Right cardiac atrium (tissue), 5 donors: ENCODE results near the gene TIMM50. TPM values are rescaled to one million over a fixed set of nuclear protein-coding genes. Genes with fewer than 3 reads are reported as not detected.

ENCODE experiments used
- ATAC-seq, 2 donors: fragments of 200-7000 bp; cut with Tn5 transposase; one replicate each; pipeline versions ENCODE4 v1.8.0 to v1.9.1; 2020; ENCODE audit warnings: moderate library complexity in 2 of 2, mild to moderate bottlenecking in 1 of 2
- DNase-seq, 3 donors: peaks; one replicate each; pipeline ENCODE4 v3.0.0-alpha.2; 2020
- H3K27ac ChIP-seq: one replicate; pipeline ENCODE4 v1.5.1; 2013; ENCODE audit warnings: mild to moderate bottlenecking, low read length, control low read depth, moderate library complexity
- H3K27me3 ChIP-seq: one replicate; pipeline ENCODE4 v1.6.1; 2013; ENCODE audit not compliant: control insufficient read depth, insufficient read depth
- H3K4me1 ChIP-seq: one replicate; pipeline ENCODE4 v1.6.1; 2013; ENCODE audit warnings: low read length; ENCODE audit not compliant: control insufficient read depth, insufficient read depth
- H3K4me3 ChIP-seq: one replicate; pipeline ENCODE4 v1.5.1; 2013; ENCODE audit warnings: low read length, control low read depth
- H3K9me3 ChIP-seq: one replicate; pipeline ENCODE4 v1.6.1; 2013; ENCODE audit warnings: low read length; ENCODE audit not compliant: control insufficient read depth
- WGBS: extraction: QIAGEN DNeasy Blood & Tissue Kit; methylation state at CpG from one replicate; pipeline ENCODE4 v1.1.7; 2013; 5-methylcytosine and 5-hydroxymethylcytosine counted together
- intact Hi-C, 4 donors: fragments of 100-400 bp; cut with DNase I; formaldehyde crosslinking; loops; one replicate each; pipeline versions ENCODE4 v1.11.0 to v1.14.0; 2022 to 2023
- polyA plus RNA-seq: library from polyadenylated mRNA; stranded (reverse); fragments of 200-250 nt; gene quantifications from one replicate; pipeline ENCODE4 v1.2.3, GENCODE V29; 2013
- total RNA-seq, 4 donors: library from RNA; stranded (reverse); fragmentation: NEBNext Ultra II Directional; extraction: Animal tissue kit (Norgen Biotek cat#: 25700); gene quantifications; one replicate each; pipeline ENCODE4 v1.2.1, GENCODE V29; 2021
- donor health status: healthy with polysubstance abuse.
- donor health status: DM: no; HTN: yes; CAD: no.
- donor health status: DM: no; HTN: no; CAD: no.
- donor health status: DM: no; HTN: yes; CAD: no; lungs with severe emphysema.
- donor health status: DM: yes; HTN: yes; CAD: no.

TIMM50 gene
- total and polyA plus RNA-seq, 5 donors, result 54.1 to 73.7 (median 62.0) TPM

DNA sequence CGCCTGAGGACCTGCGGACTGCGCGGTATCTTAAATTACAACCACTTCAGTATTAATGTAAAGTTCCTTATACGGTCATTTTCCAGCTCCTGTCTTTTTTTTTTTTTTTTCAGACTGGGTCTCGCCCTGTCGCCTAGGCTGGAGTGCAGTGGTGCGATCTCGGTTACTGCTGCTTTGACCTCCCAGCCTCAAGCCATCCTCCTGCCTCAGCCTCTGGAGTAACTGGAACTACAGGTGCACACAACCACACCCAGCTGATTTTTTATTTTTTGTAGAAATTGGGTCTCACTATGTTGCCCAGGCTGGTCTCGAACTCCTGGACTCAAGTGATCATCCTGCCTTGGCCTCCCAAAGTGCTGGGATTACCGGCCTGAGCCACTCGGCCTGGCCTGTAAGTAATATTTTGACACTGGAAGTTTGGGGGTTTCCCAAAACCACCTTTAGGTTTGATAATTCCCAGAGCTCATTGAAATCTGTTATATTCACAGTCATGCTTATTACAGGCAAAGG is 52.4 kb downstream of the TIMM50 start:
- H3K9me3 ChIP-seq, result no peaks in the 10 kb centered on the region
- intact Hi-C loops, result loop anchor here in 3 of 4 donors (5.0 to 10.0 kb wide), 3 partner anchors 56 to 88 kb away; partner anchors contain the start of gene SUPT5H (in 2 of the 3)
- no peak for DNase-seq
- peak overlapping the region; percentile 15 for H3K4me3 ChIP-seq
- no peaks in the 10 kb centered on the region for H3K4me1 ChIP-seq
- 22% methylated on average over 12 of the region's 12 CpGs for WGBS
- ATAC-seq, result peak in 1 of 2 donors; percentile 9
- no peak overlapping the region for H3K27ac ChIP-seq
- no peaks in the 10 kb centered on the region for H3K27me3 ChIP-seq

DNA sequence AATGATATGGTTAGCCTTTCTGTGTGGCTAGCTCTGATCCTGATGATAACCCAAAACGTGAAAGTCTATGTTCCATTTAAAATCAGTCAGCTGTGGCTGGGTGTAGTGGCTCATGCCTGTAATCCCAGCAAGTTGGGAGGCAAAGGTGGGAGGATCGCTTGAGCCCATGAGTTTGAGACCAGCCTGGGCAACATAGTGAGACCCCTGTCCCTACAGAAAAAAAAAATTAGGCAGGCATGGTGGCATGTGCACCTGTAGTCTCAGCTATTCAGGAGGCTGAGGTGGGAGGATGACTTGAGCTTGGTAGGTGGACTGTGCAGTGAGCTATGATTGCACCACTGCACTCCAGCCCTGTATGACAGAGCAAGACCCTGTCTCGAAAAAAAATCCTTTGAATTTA is 53.2 kb downstream of the TIMM50 start:
- ATAC-seq (no peak), DNase-seq (no peak)
- no peaks in the 10 kb centered on the region for H3K4me1 ChIP-seq
- no peak overlapping the region for H3K27ac ChIP-seq
- H3K9me3 ChIP-seq, result no peaks in the 10 kb centered on the region
- intact Hi-C loops, result loop anchor here in 3 of 4 donors (5.0 to 10.0 kb wide), 3 partner anchors 56 to 89 kb away; partner anchors contain the start of gene SUPT5H (in 2 of the 3)
- H3K4me3 ChIP-seq, result no peak overlapping the region
- 65% methylated on average over 3 of the region's 3 CpGs for WGBS
- H3K27me3 ChIP-seq, result no peaks in the 10 kb centered on the region

DNA sequence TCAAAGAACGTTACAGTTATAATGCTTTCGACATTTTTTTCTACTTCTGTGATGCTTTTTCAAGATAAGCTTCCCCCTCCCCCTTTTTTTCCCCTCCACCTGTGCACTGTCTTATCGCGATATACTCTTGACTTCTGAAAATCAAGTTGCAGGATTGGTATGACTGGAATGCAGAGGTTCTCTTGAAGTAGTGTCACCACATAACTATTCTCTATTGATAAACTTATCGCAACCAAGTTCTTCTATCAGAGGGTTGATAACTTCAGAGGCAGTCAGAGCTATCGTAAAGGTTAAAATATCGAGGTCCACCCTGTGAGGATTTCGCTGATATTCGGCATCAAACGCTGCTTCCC is 58.5 kb downstream of the TIMM50 start:
- DNase-seq (no peak), ATAC-seq (no peak)
- intact Hi-C loops, result loop anchor here in 2 of 4 donors (10.0 kb wide), 1 partner anchor 94 kb away; the partner anchor contains the start of gene SUPT5H (in 2 of the 2)
- WGBS, result 2% methylated on average over 10 of the region's 10 CpGs
- no peaks in the 10 kb centered on the region for H3K4me1 ChIP-seq
- peak overlapping the region; percentile 97 for H3K27ac ChIP-seq
- H3K9me3 ChIP-seq, result no peaks in the 10 kb centered on the region
- peak overlapping the region; percentile 88 for H3K4me3 ChIP-seq
- H3K27me3 ChIP-seq, result no peaks in the 10 kb centered on the region

DNA sequence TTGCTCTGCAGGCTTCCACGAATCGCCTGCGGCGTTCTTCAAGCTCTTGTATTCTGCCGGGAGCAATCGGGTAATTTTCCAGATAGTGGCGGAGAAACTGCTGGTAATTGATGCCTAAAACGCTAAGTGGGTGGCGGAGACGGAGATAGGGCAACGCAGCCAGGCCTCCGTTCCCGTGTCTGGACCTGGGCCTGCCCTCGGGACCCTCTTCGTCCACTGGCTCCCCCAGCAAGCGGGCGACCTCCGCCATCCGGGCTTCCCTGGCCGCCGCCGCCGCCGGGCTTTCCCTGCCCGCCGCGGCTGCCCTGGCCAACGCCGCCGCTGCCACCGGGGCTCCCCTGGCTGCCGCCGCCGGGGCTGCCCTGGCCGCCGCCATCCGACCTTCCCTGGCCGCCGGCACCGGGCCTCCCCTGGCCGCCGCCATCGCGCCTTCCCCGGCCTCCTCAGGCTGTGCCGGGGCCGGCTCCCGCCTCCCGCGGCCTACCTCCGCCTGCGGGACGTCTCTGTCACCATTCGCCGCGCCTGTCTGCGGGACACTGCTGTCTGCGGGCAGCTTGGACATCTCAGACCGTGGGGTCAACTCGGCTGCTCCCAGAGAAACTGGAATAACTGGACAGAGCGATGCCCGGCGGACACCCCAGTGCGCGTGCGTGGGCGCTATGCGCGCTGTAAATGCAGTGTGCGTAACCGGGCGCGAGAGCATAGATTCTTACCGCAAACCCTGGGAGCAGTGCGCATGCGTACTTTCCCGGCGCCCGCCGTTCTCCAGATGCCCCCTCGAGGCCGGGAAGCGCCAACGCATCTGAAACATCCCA is 59.1 kb downstream of the TIMM50 start, which contains the start of gene EID2:
TSS of gene EID2 (minus strand) at position 644 of the 815 bp plus-strand sequence. CDS start at position 562, 82 bp downstream.
- Histone ChIP-seq H3K4me3 (peak within 1 kb of the TSS; percentile 88), H3K4me1 (no peaks in the 10 kb centered on the region), H3K9me3 (no peaks in the 10 kb centered on the region), H3K27ac (peak within 1 kb of the TSS; percentile 97), H3K27me3 (no peaks in the 10 kb centered on the region)
- WGBS, result under 1% methylated on average over 84 of the region's 84 CpGs
- DNase-seq (peak; percentile 96 to 98 (median 98)), ATAC-seq (peak; percentile 97 to 98)
- intact Hi-C loops, result loop anchor here in 2 of 4 donors (10.0 kb wide), 1 partner anchor 95 kb away; the partner anchor contains the start of gene SUPT5H (in 2 of the 2)

DNA sequence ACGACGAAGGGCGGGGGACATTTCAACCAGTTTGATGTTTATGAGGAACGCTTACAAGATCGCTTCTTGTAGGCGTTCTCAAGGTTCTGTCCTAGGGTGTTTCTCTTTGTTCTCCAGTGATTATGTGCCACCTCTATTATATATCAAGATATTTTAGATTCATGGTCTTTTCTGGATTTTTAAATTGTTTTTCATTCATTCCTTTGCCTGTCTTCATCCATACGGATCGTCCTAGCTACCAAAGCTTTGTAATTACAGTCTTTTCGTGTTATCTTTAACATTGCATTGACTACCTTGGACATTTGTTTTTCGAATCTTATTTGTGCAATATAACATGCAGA is 59.7 kb downstream of the TIMM50 start:
- intact Hi-C loops, result no loop called here
- WGBS, result 6% methylated on average over 10 of the region's 10 CpGs
- H3K27ac ChIP-seq, result no peak overlapping the region

More for the DNA sequence above, 59.7 kb downstream of the TIMM50 start:
- H3K27me3 ChIP-seq, result no peaks in the 10 kb centered on the region
- ATAC-seq (no peak), DNase-seq (no peak)
- no peaks in the 10 kb centered on the region for H3K4me1 ChIP-seq
- H3K4me3 ChIP-seq, result no peak overlapping the region
- H3K9me3 ChIP-seq, result no peaks in the 10 kb centered on the region

Other genes starting within 250 kb of the TIMM50 start
- gene IFNL3, start 235.8 kb upstream of the TIMM50 start, total RNA-seq, result not detected
- gene IFNL3, start 235.8 kb upstream of the TIMM50 start, polyA plus RNA-seq, result not detected
- not detected for gene IFNL4, start 232.0 kb upstream of the TIMM50 start, total RNA-seq
- not detected for gene IFNL4, start 232.0 kb upstream of the TIMM50 start, polyA plus RNA-seq
- not detected for gene IFNL2, start 212.4 kb upstream of the TIMM50 start, total RNA-seq
- gene IFNL2, start 212.4 kb upstream of the TIMM50 start, polyA plus RNA-seq, result not detected
- not detected for gene IFNL1, start 184.4 kb upstream of the TIMM50 start, total RNA-seq
- not detected for gene IFNL1, start 184.4 kb upstream of the TIMM50 start, polyA plus RNA-seq
- gene LRFN1, start 160.0 kb upstream of the TIMM50 start, total RNA-seq, result under 1 TPM; 0.33 to 0.96 (median 0.86) TPM
- 0.63 TPM for gene LRFN1, start 160.0 kb upstream of the TIMM50 start, polyA plus RNA-seq
- gene GMFG, start 144.8 kb upstream of the TIMM50 start, total RNA-seq, result 10 to 100 TPM; 14.4 to 20.4 (median 17.9) TPM
- gene GMFG, start 144.8 kb upstream of the TIMM50 start, polyA plus RNA-seq, result 20.2 TPM
- gene SAMD4B, start 138.4 kb upstream of the TIMM50 start, total RNA-seq, result 10 to 100 TPM; 43.2 to 85.3 (median 55.1) TPM
- 71.5 TPM for gene SAMD4B, start 138.4 kb upstream of the TIMM50 start, polyA plus RNA-seq
- gene PAF1, start 89.7 kb upstream of the TIMM50 start, total RNA-seq, result 10 to 100 TPM; 41.0 to 42.8 (median 41.3) TPM
- gene PAF1, start 89.7 kb upstream of the TIMM50 start, polyA plus RNA-seq, result 43.5 TPM
- gene MED29, start 89.5 kb upstream of the TIMM50 start, total RNA-seq, result 10 to 100 TPM; 25.1 to 31.8 (median 27.0) TPM
- 38.3 TPM for gene MED29, start 89.5 kb upstream of the TIMM50 start, polyA plus RNA-seq
- 100 to 1,000 TPM in 1 of 4 donors, 10 to 100 TPM in 3; 38.1 to 157 (median 56.4) TPM for gene ZFP36, start 74.0 kb upstream of the TIMM50 start, total RNA-seq
- 203 TPM for gene ZFP36, start 74.0 kb upstream of the TIMM50 start, polyA plus RNA-seq
- 10 to 100 TPM; 13.1 to 29.5 (median 20.1) TPM for gene PLEKHG2, start 68.2 kb upstream of the TIMM50 start, total RNA-seq
- 11.3 TPM for gene PLEKHG2, start 68.2 kb upstream of the TIMM50 start, polyA plus RNA-seq
- 1,000 to 10,000 TPM; 1,282 to 1,746 (median 1,468) TPM for gene RPS16, start 44.9 kb upstream of the TIMM50 start, total RNA-seq
- gene RPS16, start 44.9 kb upstream of the TIMM50 start, polyA plus RNA-seq, result 1,560 TPM
- gene SUPT5H, start 35.3 kb upstream of the TIMM50 start, total RNA-seq, result 10 to 100 TPM; 74.8 to 85.1 (median 80.1) TPM
- 68.8 TPM for gene SUPT5H, start 35.3 kb upstream of the TIMM50 start, polyA plus RNA-seq
- gene DLL3, start 18.1 kb downstream of the TIMM50 start, total RNA-seq, result not detected
- 0.07 TPM for gene DLL3, start 18.1 kb downstream of the TIMM50 start, polyA plus RNA-seq
- not detected for gene SELENOV, start 34.3 kb downstream of the TIMM50 start, total RNA-seq
- not detected for gene SELENOV, start 34.3 kb downstream of the TIMM50 start, polyA plus RNA-seq
- 1 to 10 TPM; 2.3 to 4.3 (median 3.3) TPM for gene EID2B, start 52.0 kb downstream of the TIMM50 start, total RNA-seq
- 2.8 TPM for gene EID2B, start 52.0 kb downstream of the TIMM50 start, polyA plus RNA-seq
- 10 to 100 TPM; 12.3 to 15.0 (median 13.5) TPM for gene EID2, start 59.3 kb downstream of the TIMM50 start, total RNA-seq
- gene EID2, start 59.3 kb downstream of the TIMM50 start, polyA plus RNA-seq, result 14.3 TPM
- not detected for gene LGALS13, start 121.7 kb downstream of the TIMM50 start, total RNA-seq
- gene LGALS13, start 121.7 kb downstream of the TIMM50 start, polyA plus RNA-seq, result not detected
- not detected for gene LGALS16, start 175.1 kb downstream of the TIMM50 start, total RNA-seq
- gene LGALS16, start 175.1 kb downstream of the TIMM50 start, polyA plus RNA-seq, result not detected
- gene LGALS14, start 223.6 kb downstream of the TIMM50 start, total RNA-seq, result not detected
- gene LGALS14, start 223.6 kb downstream of the TIMM50 start, polyA plus RNA-seq, result not detected